Mesenchymal stem cell (in vitro differentiated cells and primary cell): ENCODE results near the gene TUBA3C.

ENCODE experiments used
- DNase-seq: peaks from one replicate; pipeline ENCODE4 v3.0.0-alpha.2; 2013
- H2AFZ ChIP-seq: one replicate; pipeline ENCODE4 v1.6.1; 2013; ENCODE audit warnings: low read depth, mild to moderate bottlenecking, control low read depth, inconsistent platforms, low read length, moderate library complexity
- H2AK5ac ChIP-seq: 2 replicates; pipeline ENCODE4 v1.6.1; 2013; ENCODE audit warnings: low read length, moderate library complexity, mild to moderate bottlenecking, inconsistent platforms; ENCODE audit not compliant: severe bottlenecking
- H2BK120ac ChIP-seq: one replicate; pipeline ENCODE4 v1.6.1; 2013; ENCODE audit warnings: low read depth, mild to moderate bottlenecking, inconsistent platforms, low read length, moderate library complexity
- H2BK12ac ChIP-seq, 2 experiments: one replicate each; pipeline ENCODE4 v1.6.1; 2013; ENCODE audit warnings: inconsistent platforms in 2 of 2, low read length in 2 of 2, mild to moderate bottlenecking in 2 of 2, moderate library complexity in 2 of 2, control low read depth in 1 of 2
- H2BK15ac ChIP-seq: one replicate; pipeline ENCODE4 v1.6.1; 2013; ENCODE audit warnings: mild to moderate bottlenecking, low read depth, inconsistent platforms; ENCODE audit not compliant: poor library complexity, severe bottlenecking
- H2BK5ac ChIP-seq: 2 replicates; pipeline ENCODE4 v1.6.1; 2013; ENCODE audit warnings: low read depth, mild to moderate bottlenecking, low read length, control low read depth, inconsistent platforms; ENCODE audit not compliant: poor library complexity, severe bottlenecking
- H3K14ac ChIP-seq, 2 experiments: one replicate each; pipeline ENCODE4 v1.6.1; 2013; ENCODE audit warnings: inconsistent platforms in 2 of 2, low read length in 2 of 2, control low read depth in 1 of 2, mild to moderate bottlenecking in 1 of 2, moderate library complexity in 1 of 2
- H3K18ac ChIP-seq, 2 experiments: one replicate each; pipeline ENCODE4 v1.6.1; 2013; ENCODE audit warnings: inconsistent platforms in 2 of 2, low read length in 2 of 2, control low read depth in 1 of 2, low read depth in 1 of 2, mild to moderate bottlenecking in 1 of 2
- H3K23ac ChIP-seq, 2 experiments: one replicate each; pipeline ENCODE4 v1.6.1; 2013; ENCODE audit warnings: inconsistent platforms in 2 of 2, low read length in 2 of 2, mild to moderate bottlenecking in 2 of 2, moderate library complexity in 2 of 2, control low read depth in 1 of 2
- H3K27ac ChIP-seq: 2 replicates; pipeline ENCODE4 v1.5.1; 2013; ENCODE audit warnings: mild to moderate bottlenecking, moderate library complexity, low read length, control low read depth, inconsistent platforms; ENCODE audit not compliant: poor library complexity, severe bottlenecking
- H3K27me3 ChIP-seq, 2 experiments: 2 replicates each; pipeline versions ENCODE4 v1.6.1 to v1.7.0; 2013; ENCODE audit warnings: low read length in 2 of 2, mild to moderate bottlenecking in 2 of 2, moderate library complexity in 2 of 2, control low read depth in 1 of 2, inconsistent platforms in 1 of 2; ENCODE audit not compliant: control insufficient read depth in 1 of 2, insufficient read depth in 1 of 2
- H3K36me3 ChIP-seq, 2 experiments: 2 replicates each; pipeline versions ENCODE4 v1.6.1 to v1.7.0; 2013; ENCODE audit warnings: low read length in 2 of 2, control low read depth in 1 of 2, inconsistent platforms in 1 of 2, low read depth in 1 of 2, mild to moderate bottlenecking in 1 of 2; ENCODE audit not compliant: insufficient read depth in 2 of 2, control insufficient read depth in 1 of 2
- H3K4ac ChIP-seq, 2 experiments: one replicate each; pipeline ENCODE4 v1.6.1; 2013; ENCODE audit warnings: inconsistent platforms in 2 of 2, low read length in 2 of 2, mild to moderate bottlenecking in 2 of 2, moderate library complexity in 2 of 2, control low read depth in 1 of 2, low read depth in 1 of 2
- H3K4me1 ChIP-seq: 2 replicates; pipeline ENCODE4 v1.6.1; 2013; ENCODE audit warnings: low read depth, low read length, control low read depth; ENCODE audit not compliant: control insufficient read depth, insufficient read depth
- H3K4me2 ChIP-seq: 2 replicates; pipeline ENCODE4 v1.6.1; 2013; ENCODE audit warnings: low read length, mild to moderate bottlenecking, inconsistent platforms; ENCODE audit not compliant: poor library complexity, severe bottlenecking
- H3K4me3 ChIP-seq, 2 experiments: 2 replicates each; pipeline versions ENCODE4 v1.5.1 to v1.7.0; 2013; ENCODE audit warnings: low read length in 2 of 2, mild to moderate bottlenecking in 2 of 2, control low read depth in 1 of 2, low read depth in 1 of 2; ENCODE audit not compliant: insufficient read depth in 1 of 2
- H3K79me1 ChIP-seq: replicated peaks from 2 replicates; pipeline ENCODE4 v1.6.1; 2013; ENCODE audit warnings: mild to moderate bottlenecking, control low read depth, low read length, inconsistent platforms; ENCODE audit not compliant: poor library complexity, severe bottlenecking
- H3K9ac ChIP-seq: 2 replicates; pipeline ENCODE4 v1.7.0; 2013; ENCODE audit warnings: mild to moderate bottlenecking, low read length, moderate library complexity
- H3K9me3 ChIP-seq: 2 replicates; pipeline ENCODE4 v1.7.0; 2013; ENCODE audit warnings: mild to moderate bottlenecking, low read length; ENCODE audit not compliant: control insufficient read depth
- H4K8ac ChIP-seq: one replicate; pipeline ENCODE4 v1.6.1; 2013; ENCODE audit warnings: inconsistent platforms, mild to moderate bottlenecking, low read length, moderate library complexity
- H4K91ac ChIP-seq: one replicate; pipeline ENCODE4 v1.6.1; 2013; ENCODE audit warnings: mild to moderate bottlenecking, low read length, inconsistent platforms
- WGBS: methylation state at CpG from one replicate; pipeline ENCODE4 v1.1.7; 2013; ENCODE audit warnings: mixed read lengths; 5-methylcytosine and 5-hydroxymethylcytosine counted together

TUBA3C gene

DNA sequence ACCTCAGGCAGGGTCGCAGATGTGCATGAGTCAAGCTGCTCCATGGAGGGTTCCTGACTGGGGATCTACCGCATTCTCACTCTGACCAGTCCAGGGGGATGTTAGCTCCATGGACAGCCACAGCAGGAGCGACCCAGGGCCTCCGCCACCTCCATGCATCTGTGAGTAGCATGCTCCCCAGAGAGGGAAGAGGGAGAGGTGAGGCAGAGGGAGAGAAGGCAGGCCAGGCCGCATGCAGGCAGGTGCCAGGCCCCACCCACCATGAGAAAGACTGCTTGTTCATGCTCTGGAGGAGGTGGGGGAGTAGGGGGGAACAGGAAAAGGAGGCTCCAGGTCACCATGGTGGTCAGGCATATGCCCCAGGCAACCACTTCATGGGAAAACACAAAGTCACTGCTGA, 20.3 kb downstream of the TUBA3C start:
- Histone ChIP-seq H3K4me2 (no peak overlapping the region), H2BK12ac (no peak overlapping the region), H2BK120ac (no peak overlapping the region), H3K4me3 (no peak overlapping the region), H3K4me1 (no peaks in the 10 kb centered on the region), H2AFZ (no peak overlapping the region), H3K27ac (no peak overlapping the region), H4K91ac (no peak overlapping the region), H4K8ac (no peak overlapping the region), H3K27me3 (no peaks in the 10 kb centered on the region), H3K23ac (no peak overlapping the region), H2BK15ac (no peak overlapping the region), H2AK5ac (no peak overlapping the region), H3K4ac (no peak overlapping the region), H3K18ac (no peak overlapping the region), H3K9me3 (peaks cover 4% of the 10 kb centered on the region), H3K36me3 (no peaks in the 10 kb centered on the region), H3K9ac (no peak overlapping the region), H3K14ac (no peak overlapping the region), H2BK5ac (no peak overlapping the region), H3K79me1 (no peaks in the 10 kb centered on the region)
- DNase-seq, result no peak
- WGBS, result 57% methylated on average over 5 of the region's 5 CpGs

DNA sequence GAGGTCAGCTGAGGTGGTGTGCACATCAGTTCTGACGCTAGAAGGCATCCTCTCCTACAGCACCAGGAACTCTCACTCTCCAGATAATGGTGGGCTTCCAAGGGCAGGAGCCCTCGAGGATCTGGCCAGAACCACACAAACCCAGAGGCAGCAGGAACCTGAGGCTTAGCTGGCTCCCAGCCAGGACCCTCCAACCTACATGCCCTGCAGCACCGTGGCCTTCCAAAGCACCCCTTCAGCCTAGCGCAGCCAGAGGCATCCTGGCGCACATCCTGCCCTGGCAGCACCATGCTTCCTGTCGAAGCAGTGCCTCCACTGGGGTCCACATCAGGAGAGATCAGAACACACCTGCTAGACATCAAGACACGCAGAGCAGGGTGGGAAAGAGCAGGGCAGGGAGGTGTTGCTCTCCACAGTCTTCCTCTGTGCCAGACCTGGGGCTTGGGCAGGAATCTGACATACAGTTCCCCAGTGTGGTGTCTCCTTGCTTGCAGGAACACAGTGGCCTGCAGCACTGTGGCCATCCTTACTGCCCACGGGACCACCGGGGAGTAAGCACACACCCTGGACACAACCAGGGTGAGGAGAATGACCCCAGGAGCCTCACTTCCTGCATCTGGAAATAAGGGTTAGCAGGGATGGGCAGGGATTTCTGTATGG, 21.7 kb downstream of the TUBA3C start:
- no peak overlapping the region for H3K14ac ChIP-seq
- no peaks in the 10 kb centered on the region for H3K36me3 ChIP-seq
- no peaks in the 10 kb centered on the region for H3K4me1 ChIP-seq
- no peak overlapping the region for H2AFZ ChIP-seq
- H3K4ac ChIP-seq, result no peak overlapping the region
- no peak overlapping the region for H2BK120ac ChIP-seq
- peaks cover 4% of the 10 kb centered on the region for H3K9me3 ChIP-seq
- H3K4me3 ChIP-seq, result no peak overlapping the region
- H3K9ac ChIP-seq, result no peak overlapping the region
- no peaks in the 10 kb centered on the region for H3K27me3 ChIP-seq
- WGBS, result 62% methylated on average over 9 of the region's 9 CpGs
- no peak overlapping the region for H3K18ac ChIP-seq
- no peak overlapping the region for H2AK5ac ChIP-seq
- no peak overlapping the region for H2BK15ac ChIP-seq
- H3K4me2 ChIP-seq, result no peak overlapping the region
- H2BK12ac ChIP-seq, result no peak overlapping the region
- no peak overlapping the region for H2BK5ac ChIP-seq
- H3K79me1 ChIP-seq, result no peaks in the 10 kb centered on the region
- no peak for DNase-seq
- H4K91ac ChIP-seq, result no peak overlapping the region
- no peak overlapping the region for H3K27ac ChIP-seq
- no peak overlapping the region for H4K8ac ChIP-seq
- no peak overlapping the region for H3K23ac ChIP-seq

DNA sequence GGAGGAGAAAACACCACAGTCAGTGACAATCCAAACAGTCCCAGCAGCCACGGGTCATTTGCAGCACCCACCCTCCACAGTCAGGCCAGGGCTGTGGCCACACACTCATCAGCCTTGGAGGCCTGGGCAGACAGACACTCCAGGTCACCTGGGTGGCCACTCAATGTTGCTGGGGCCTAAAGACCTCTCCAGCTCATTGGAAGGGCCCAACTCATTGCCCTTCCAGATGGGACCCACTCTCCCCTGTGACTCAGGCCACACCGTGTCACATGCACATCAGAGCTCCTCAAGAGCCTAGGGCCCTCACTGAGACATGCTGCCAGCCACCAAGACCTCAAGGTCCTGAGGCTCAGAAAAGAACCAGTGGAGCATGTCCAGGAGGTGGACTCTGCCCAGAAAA, 22.4 kb downstream of the TUBA3C start:
- no peaks in the 10 kb centered on the region for H3K27me3 ChIP-seq
- no peak overlapping the region for H3K4ac ChIP-seq
- H2AFZ ChIP-seq, result no peak overlapping the region
- no peak overlapping the region for H2BK15ac ChIP-seq
- no peaks in the 10 kb centered on the region for H3K4me1 ChIP-seq
- H3K4me3 ChIP-seq, result no peak overlapping the region
- no peaks in the 10 kb centered on the region for H3K36me3 ChIP-seq
- H2BK120ac ChIP-seq, result no peak overlapping the region
- no peak overlapping the region for H4K8ac ChIP-seq
- no peak for DNase-seq
- H3K27ac ChIP-seq, result no peak overlapping the region
- H4K91ac ChIP-seq, result no peak overlapping the region
- H3K18ac ChIP-seq, result no peak overlapping the region
- whole genome bisulfite sequencing, result 66% methylated on average over 2 of the region's 2 CpGs
- no peak overlapping the region for H3K9ac ChIP-seq
- no peaks in the 10 kb centered on the region for H3K79me1 ChIP-seq
- H3K23ac ChIP-seq, result no peak overlapping the region
- no peak overlapping the region for H2AK5ac ChIP-seq
- H3K14ac ChIP-seq, result no peak overlapping the region
- H3K9me3 ChIP-seq, result peaks cover 4% of the 10 kb centered on the region
- no peak overlapping the region for H2BK12ac ChIP-seq
- H2BK5ac ChIP-seq, result no peak overlapping the region
- no peak overlapping the region for H3K4me2 ChIP-seq

DNA sequence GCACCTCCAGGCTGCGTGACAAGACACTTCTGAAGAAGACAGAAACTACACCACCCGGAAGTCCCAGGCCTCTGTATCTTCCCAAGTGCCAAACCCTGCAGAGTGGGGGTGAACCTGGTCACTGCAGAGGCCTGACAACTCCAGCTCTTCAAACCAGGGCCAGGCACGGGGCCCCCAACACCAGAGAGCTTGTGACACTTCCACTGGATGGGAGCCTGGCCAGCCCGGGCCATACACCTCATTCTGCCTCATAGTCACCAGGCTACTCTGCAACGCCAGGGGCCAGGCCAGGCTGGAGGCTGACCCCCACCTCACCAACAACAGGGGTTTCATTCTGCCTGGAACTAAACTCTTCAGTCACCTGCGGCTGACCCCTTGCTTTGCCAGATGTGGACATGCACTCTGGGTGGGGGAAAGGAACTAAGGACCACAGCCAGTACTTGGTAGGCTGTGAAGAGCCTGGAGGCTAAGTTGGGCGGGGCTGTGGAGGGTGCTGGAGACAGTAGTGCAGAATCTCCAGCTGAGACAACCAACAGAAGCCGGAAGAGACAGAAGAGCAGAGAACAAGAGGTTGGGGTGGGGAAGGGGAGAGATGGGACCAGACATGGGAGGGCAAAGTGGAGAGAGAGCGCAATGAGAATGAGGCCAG, 23.0 kb downstream of the TUBA3C start:
- Histone ChIP-seq H3K4ac (no peak overlapping the region), H3K14ac (no peak overlapping the region), H2BK15ac (no peak overlapping the region), H3K4me2 (no peak overlapping the region), H4K8ac (no peak overlapping the region), H3K18ac (no peak overlapping the region), H2AK5ac (no peak overlapping the region), H2AFZ (no peak overlapping the region), H3K4me3 (no peak overlapping the region), H3K27ac (no peak overlapping the region), H4K91ac (no peak overlapping the region), H2BK120ac (no peak overlapping the region), H2BK5ac (no peak overlapping the region), H3K79me1 (no peaks in the 10 kb centered on the region), H3K9ac (no peak overlapping the region), H3K9me3 (peaks cover 4% of the 10 kb centered on the region), H3K27me3 (no peaks in the 10 kb centered on the region), H3K23ac (no peak overlapping the region), H3K36me3 (no peaks in the 10 kb centered on the region), H2BK12ac (no peak overlapping the region), H3K4me1 (no peaks in the 10 kb centered on the region)
- WGBS, result 46% methylated on average over 8 of the region's 9 CpGs
- no peak for DNase-seq
